H1 (cell line): Measurements from ENCODE around the gene ZC4H2. TPM values are rescaled to one million over a fixed set of nuclear protein-coding genes. Genes with fewer than 3 reads are reported as not detected.

Experiments
- CTCF ChIA-PET: fragments of 300-600 bp; sonication (Branson Sonifier 250); formaldehyde crosslinking; loops from one replicate; lab custom pipeline; 2021; ENCODE audit not compliant: partially characterized antibody; lab: Charles Lee
- POLR2A ChIA-PET: fragments of 300-600 bp; sonication (Branson Sonifier 250); formaldehyde crosslinking; loops from one replicate; lab custom pipeline; 2021; ENCODE audit warnings: inconsistent platforms; ENCODE audit not compliant: partially characterized antibody; lab: Charles Lee
- DNase-seq, 2 experiments: peaks; one replicate each; pipeline versions ENCODE4 v3.0.0 to v3.0.0-alpha.2; 2010 to 2022; ENCODE audit warnings: low spot score in 2 of 2, low read depth in 1 of 2, mixed read lengths in 1 of 2
- FAIRE-seq: peaks from 2 replicates; lab custom pipeline; 2011; peaks lifted over from hg19 to GRCh38; lab: Jason Lieb, UNC
- H2AFZ ChIP-seq: 2 replicates; pipeline ENCODE4 v1.8.1; 2012; ENCODE audit warnings: low read length, inconsistent platforms
- H2AK5ac ChIP-seq: 2 replicates; pipeline ENCODE4 v1.6.1; 2013; ENCODE audit warnings: low read depth, low read length
- H2BK120ac ChIP-seq: replicated peaks from 2 replicates; pipeline ENCODE3; 2013; ENCODE audit warnings: low read depth, low read length, inconsistent platforms
- H2BK12ac ChIP-seq: 2 replicates; pipeline ENCODE4 v1.6.1; 2013; ENCODE audit warnings: low read depth, low read length
- H2BK15ac ChIP-seq: 2 replicates; pipeline ENCODE4 v1.6.1; 2013; ENCODE audit warnings: low read length
- H2BK20ac ChIP-seq: 2 replicates; pipeline ENCODE4 v1.6.1; 2013; ENCODE audit warnings: low read length
- H2BK5ac ChIP-seq: 2 replicates; pipeline ENCODE4 v1.6.1; 2013; ENCODE audit warnings: low read depth, low read length
- H3K14ac ChIP-seq: 2 replicates; pipeline ENCODE4 v1.6.1; 2013; ENCODE audit warnings: inconsistent platforms; ENCODE audit not compliant: insufficient read length
- H3K18ac ChIP-seq: 2 replicates; pipeline ENCODE4 v1.6.1; 2013; ENCODE audit warnings: low read length; ENCODE audit errors: extremely low read depth
- H3K23ac ChIP-seq: 2 replicates; pipeline ENCODE4 v1.6.1; 2013; ENCODE audit warnings: inconsistent platforms; ENCODE audit not compliant: insufficient read length
- H3K23me2 ChIP-seq: 2 replicates; pipeline ENCODE4 v1.6.1; 2013; ENCODE audit warnings: low read depth, low read length
- H3K27ac ChIP-seq: 2 replicates; pipeline ENCODE4 v1.6.1; 2011; ENCODE audit warnings: low read depth, low read length, inconsistent platforms
- H3K27me3 ChIP-seq, 4 experiments: replicated peaks in 1 of 4; 1 replicate in 1 of 4; 2 replicates in 3 of 4; pipeline versions ENCODE4 v1.6.1 to v1.8.1; 2011 to 2013; ENCODE audit warnings: low read length in 3 of 4, mild to moderate bottlenecking in 3 of 4, inconsistent platforms in 2 of 4, mixed read lengths in 2 of 4, moderate library complexity in 1 of 4; ENCODE audit not compliant: control insufficient read depth in 3 of 4, insufficient read depth in 3 of 4; ENCODE audit errors: extremely low read depth in 1 of 4
- H3K36me3 ChIP-seq, 4 experiments: 2 replicates each; pipeline versions ENCODE4 v1.6.1 to v1.8.1; 2011 to 2013; ENCODE audit warnings: mild to moderate bottlenecking in 4 of 4, low read length in 3 of 4, moderate library complexity in 2 of 4, control low read depth in 1 of 4, inconsistent platforms in 1 of 4; ENCODE audit not compliant: insufficient read depth in 4 of 4, control insufficient read depth in 2 of 4
- H3K4ac ChIP-seq: replicated peaks from 2 replicates; pipeline ENCODE3; 2013; ENCODE audit warnings: low read length, low read depth, mixed read lengths, inconsistent platforms; ENCODE audit not compliant: insufficient read length
- H3K4me1 ChIP-seq, 4 experiments: replicated peaks in 1 of 4; 1 replicate in 1 of 4; 2 replicates in 3 of 4; pipeline versions ENCODE4 v1.6.1 to v1.8.1; 2011 to 2013; ENCODE audit warnings: low read length in 3 of 4, inconsistent platforms in 2 of 4, mixed read lengths in 1 of 4; ENCODE audit not compliant: insufficient read depth in 4 of 4, control insufficient read depth in 3 of 4
- H3K4me2 ChIP-seq, 2 experiments: 2 replicates each; pipeline versions ENCODE4 v1.6.1 to v1.8.1; 2011 to 2013; ENCODE audit warnings: low read depth in 2 of 2, low read length in 2 of 2, control low read depth in 1 of 2, inconsistent platforms in 1 of 2, mild to moderate bottlenecking in 1 of 2; ENCODE audit not compliant: insufficient read depth in 1 of 2
- H3K4me3 ChIP-seq, 4 experiments: fragments of 200-600, 300-600 bp in 1 of 4; sonication (generic), shearing (Covaris generic), sonication (Bioruptor Twin) in 1 of 4; 2 replicates each; pipeline versions ENCODE4 v1.5.1 to v1.8.1; 2011 to 2016; ENCODE audit warnings: low read length in 4 of 4, low read depth in 3 of 4, control low read depth in 2 of 4, inconsistent platforms in 2 of 4, mild to moderate bottlenecking in 2 of 4, mixed read lengths in 1 of 4, moderate library complexity in 1 of 4; ENCODE audit not compliant: insufficient read depth in 2 of 4; ENCODE audit errors: extremely low read depth in 1 of 4
- H3K56ac ChIP-seq: replicated peaks from 2 replicates; pipeline ENCODE3; 2013; ENCODE audit warnings: low read depth, mild to moderate bottlenecking, mixed read lengths, low read length, inconsistent platforms; ENCODE audit not compliant: insufficient read length
- H3K79me1 ChIP-seq: 2 replicates; pipeline ENCODE4 v1.6.1; 2013; ENCODE audit warnings: low read depth, low read length, control low read depth
- H3K79me2 ChIP-seq, 2 experiments: 2 replicates each; pipeline versions ENCODE4 v1.6.1 to v1.8.1; 2012 to 2013; ENCODE audit warnings: low read length in 2 of 2, mild to moderate bottlenecking in 2 of 2, inconsistent platforms in 1 of 2; ENCODE audit not compliant: insufficient read depth in 2 of 2, control insufficient read depth in 1 of 2
- H3K9ac ChIP-seq, 4 experiments: replicated peaks in 1 of 4; 1 replicate in 1 of 4; 2 replicates in 3 of 4; pipeline versions ENCODE4 v1.6.1 to v1.8.1; 2011 to 2013; ENCODE audit warnings: low read depth in 3 of 4, low read length in 3 of 4, control low read depth in 2 of 4, mild to moderate bottlenecking in 2 of 4, moderate library complexity in 2 of 4, inconsistent platforms in 1 of 4; ENCODE audit errors: extremely low read depth in 1 of 4
- H3K9me3 ChIP-seq, 2 experiments: 2 replicates each; pipeline versions ENCODE4 v1.6.1 to v1.8.1; 2012 to 2013; ENCODE audit warnings: mild to moderate bottlenecking in 2 of 2, moderate library complexity in 2 of 2, control low read depth in 1 of 2, inconsistent platforms in 1 of 2, low read depth in 1 of 2, low read length in 1 of 2, mixed read lengths in 1 of 2; ENCODE audit not compliant: insufficient read depth in 2 of 2
- H4K20me1 ChIP-seq, 2 experiments: replicated peaks in 1 of 2; 2 replicates each; pipeline versions ENCODE3 to v1.8.1; 2011 to 2013; ENCODE audit warnings: inconsistent platforms in 2 of 2, low read length in 2 of 2, mild to moderate bottlenecking in 1 of 2; ENCODE audit not compliant: insufficient read depth in 2 of 2, control insufficient read depth in 1 of 2
- H4K5ac ChIP-seq: 2 replicates; pipeline ENCODE4 v1.6.1; 2013; ENCODE audit warnings: low read length, low read depth, mixed read lengths, inconsistent platforms; ENCODE audit not compliant: insufficient read length
- H4K8ac ChIP-seq: 2 replicates; pipeline ENCODE4 v1.8.0; 2013; ENCODE audit warnings: mild to moderate bottlenecking, moderate library complexity, low read length, inconsistent platforms; ENCODE audit not compliant: insufficient read depth; ENCODE audit errors: extremely low read depth
- H4K91ac ChIP-seq: replicated peaks from 2 replicates; pipeline ENCODE3; 2013; ENCODE audit warnings: low read length, mixed read lengths, inconsistent platforms; ENCODE audit not compliant: insufficient read length
- CHD1 ChIP-seq: IDR thresholded peaks from 2 replicates; pipeline ENCODE4 v1.6.1; 2012; ENCODE audit warnings: low read depth, low read length, improper control_type of control experiment
- CHD2 ChIP-seq: IDR thresholded peaks from 2 replicates; pipeline ENCODE4 v1.6.1; 2012; ENCODE audit warnings: low read length, improper control_type of control experiment
- HDAC6 ChIP-seq: IDR thresholded peaks from one replicate; pipeline ENCODE4 v1.7.1; 2012; ENCODE audit warnings: low read depth, mild to moderate bottlenecking, inconsistent platforms, low read length, moderate library complexity
- NRF1 ChIP-seq: IDR thresholded peaks from 2 replicates; pipeline ENCODE4 v1.6.1; 2011; ENCODE audit warnings: mild to moderate bottlenecking, low read depth, low read length, improper control_type of control experiment
- SRF ChIP-seq: IDR thresholded peaks from 2 replicates; pipeline ENCODE4 v1.6.1; 2011; ENCODE audit warnings: mild to moderate bottlenecking, low read depth, low read length, moderate library complexity
- polyA plus RNA-seq, 7 experiments: library from polyadenylated mRNA; depleted of rRNA in 3 of 7; stranded (reverse) in 5 of 7; unstranded in 2 of 7; fragments of >200 nt in 5 of 7; fragments of 200-250 nt in 2 of 7; gene quantifications; 1 replicate in 5 of 7; 2 replicates in 1 of 7; 4 replicates in 1 of 7; pipeline versions ENCODE4 v1.2.1 to v1.2.3, GENCODE V29; 2011 to 2013; ENCODE audit warnings: missing spikeins in 2 of 7, mixed read lengths in 2 of 7
- total RNA-seq: library from RNA; stranded (reverse); fragmentation: NEBNext Ultra II Directional; extraction: Animal tissue kit (Norgen Biotek cat#: 25700); gene quantifications from 2 replicates; pipeline ENCODE4 v1.2.1, GENCODE V29; 2021

The ZC4H2 gene
- total and polyA plus RNA-seq, 2 of the 8 experiments (the other 6 are each of a cell fraction or from before 2014, with no cell fraction given) = 25.9 to 29.3 TPM

GRCh38 chrX:65009459-65009858 is 33.2 kb upstream of the ZC4H2 start:
- no peaks in the 10 kb centered on the region for H3K79me1 ChIP-seq
- H2BK20ac ChIP-seq = no peak overlapping the region
- no peaks in the 10 kb centered on the region for H3K36me3 ChIP-seq
- FAIRE-seq (no peak), DNase-seq (no peak)
- POLR2A ChIA-PET = no interaction called here
- H2AK5ac ChIP-seq = no peak overlapping the region
- no peak for TF ChIP-seq SRF
- TF ChIP-seq CHD2 = no peak
- no peak for TF ChIP-seq HDAC6
- no peak for TF ChIP-seq CHD1
- TF ChIP-seq NRF1 = no peak
- H3K18ac ChIP-seq = no peak overlapping the region
- H3K27me3 ChIP-seq = no peaks in the 10 kb centered on the region
- no peak overlapping the region for H3K4me3 ChIP-seq
- no peak overlapping the region for H3K4ac ChIP-seq
- H3K4me2 ChIP-seq = no peak overlapping the region
- H2BK12ac ChIP-seq = no peak overlapping the region
- H4K20me1 ChIP-seq = no peaks in the 10 kb centered on the region
- H3K9ac ChIP-seq = no peak overlapping the region
- H4K8ac ChIP-seq = no peak overlapping the region
- CTCF ChIA-PET = no interaction called here
- no peak overlapping the region for H2AFZ ChIP-seq
- no peaks in the 10 kb centered on the region for H3K79me2 ChIP-seq
- no peak overlapping the region for H4K91ac ChIP-seq
- H3K23ac ChIP-seq = no peak overlapping the region
- H4K5ac ChIP-seq = no peak overlapping the region
- H3K56ac ChIP-seq = no peak overlapping the region
- H3K23me2 ChIP-seq = no peaks in the 10 kb centered on the region
- no peaks in the 10 kb centered on the region for H3K4me1 ChIP-seq
- H2BK15ac ChIP-seq = no peak overlapping the region
- no peak overlapping the region for H3K27ac ChIP-seq
- no peak overlapping the region for H3K14ac ChIP-seq
- no peaks in the 10 kb centered on the region for H3K9me3 ChIP-seq
- H2BK120ac ChIP-seq = no peak overlapping the region
- no peak overlapping the region for H2BK5ac ChIP-seq
